Measurements from ENCODE around the gene MYCBPAP.

The MYCBPAP gene

GRCh38 chr17:50487213-50488096 is 20.8 kb upstream of the MYCBPAP start:
- no peak for DNase-seq (ENCODE audit: low spot score)

- no peak for DNase-seq (ENCODE audit: low spot score)
Observed at GRCh38 chr17:50488880-50489279, 19.4 kb upstream of the MYCBPAP start.

- no peak for DNase-seq (ENCODE audit: low spot score)
Observed at GRCh38 chr17:50491505-50491904, 16.7 kb upstream of the MYCBPAP start.

- DNase-seq (ENCODE audit: low spot score), result no peak
Observed at GRCh38 chr17:50492214-50492613, 16.0 kb upstream of the MYCBPAP start.

- no peak for DNase-seq (ENCODE audit: low spot score)
Observed at GRCh38 chr17:50493744-50494143, 14.5 kb upstream of the MYCBPAP start.

- no peak for DNase-seq (ENCODE audit: low spot score)
Observed at GRCh38 chr17:50495217-50495823, 12.9 kb upstream of the MYCBPAP start.

GRCh38 chr17:50495918-50496317 is 12.3 kb upstream of the MYCBPAP start:
- no peak for DNase-seq (ENCODE audit: low spot score)

- DNase-seq (ENCODE audit: low spot score), result no peak
Observed at GRCh38 chr17:50498021-50498874, 10.0 kb upstream of the MYCBPAP start.

GRCh38 chr17:50499270-50499669 is 9.0 kb upstream of the MYCBPAP start:
- DNase-seq (ENCODE audit: low spot score), result no peak

GRCh38 chr17:50499721-50500120 is 8.5 kb upstream of the MYCBPAP start:
- no peak for DNase-seq (ENCODE audit: low spot score)

- no peak for DNase-seq (ENCODE audit: low spot score)
Observed at GRCh38 chr17:50501054-50501453, 7.2 kb upstream of the MYCBPAP start.

- DNase-seq (ENCODE audit: low spot score), result no peak
Observed at GRCh38 chr17:50502301-50502990, 5.8 kb upstream of the MYCBPAP start.

- DNase-seq (ENCODE audit: low spot score), result no peak
Observed at GRCh38 chr17:50505591-50506130, 2.6 kb upstream of the MYCBPAP start.

- DNase-seq (ENCODE audit: low spot score), result no peak
Observed at GRCh38 chr17:50506298-50506697, 1.9 kb upstream of the MYCBPAP start.

- DNase-seq (ENCODE audit: low spot score), result no peak
Observed at GRCh38 chr17:50508573-50509460, 578 bp downstream of the MYCBPAP start.

- DNase-seq (ENCODE audit: low spot score), result no peak
Observed at GRCh38 chr17:50511058-50511457, 2.8 kb downstream of the MYCBPAP start.

GRCh38 chr17:50513495-50513894 is 5.3 kb downstream of the MYCBPAP start:
- DNase-seq (ENCODE audit: low spot score), result no peak

GRCh38 chr17:50514388-50514787 is 6.1 kb downstream of the MYCBPAP start:
- no peak for DNase-seq (ENCODE audit: low spot score)

- DNase-seq (ENCODE audit: low spot score), result no peak
Observed at GRCh38 chr17:50514936-50515702, 6.9 kb downstream of the MYCBPAP start.

GRCh38 chr17:50517011-50517410 is 8.8 kb downstream of the MYCBPAP start:
- DNase-seq (ENCODE audit: low spot score), result no peak
